Fibroblast of skin of right quadriceps (primary cell): Measurements from ENCODE around the gene TEX2.
A peak's percentile ranks its signal among the peaks of the same experiment; 100 is the strongest.
"Not testable (repeated sequence)": the region's sequence is repeated elsewhere in the genome, so short reads cannot be mapped to it uniquely, and the experiment has no call there.

Source experiments
- DNase-seq: peaks from one replicate; pipeline ENCODE4 v3.0.0-alpha.2; 2013

The TEX2 gene

GRCh38 chr17:64134216-64134970 lies 128.7 kb downstream of the TEX2 start:
- DNase-seq: no peak

GRCh38 chr17:64133546-64134215 lies 129.4 kb downstream of the TEX2 start:
- DNase-seq: peak; percentile 62

- DNase-seq: no peak
Observed at GRCh38 chr17:64131606-64132270, 131.3 kb downstream of the TEX2 start.

DNA sequence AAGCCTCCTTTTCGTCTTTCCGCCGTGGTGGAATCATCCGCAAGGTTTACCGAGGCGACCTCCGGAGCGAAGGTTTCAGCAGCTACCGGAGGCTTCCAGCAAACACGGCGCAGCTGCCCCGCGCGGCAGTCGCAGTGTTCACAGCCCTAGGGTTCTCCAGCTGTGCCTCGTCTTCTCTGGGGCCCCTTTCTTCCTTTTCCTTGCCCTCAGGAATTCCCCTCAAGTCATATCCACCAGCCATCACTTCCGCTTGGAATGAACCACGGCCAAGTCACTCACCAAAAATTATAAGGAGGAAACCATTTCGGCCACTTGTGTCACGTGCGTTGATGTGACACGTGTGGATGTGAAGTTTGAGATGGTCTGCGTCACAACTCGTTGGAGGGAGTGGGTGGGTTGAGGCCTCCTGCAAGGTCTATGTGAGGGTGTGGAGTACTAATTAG lies 132.5 kb downstream of the TEX2 start:
- DNase-seq: peak; percentile 66

DNA sequence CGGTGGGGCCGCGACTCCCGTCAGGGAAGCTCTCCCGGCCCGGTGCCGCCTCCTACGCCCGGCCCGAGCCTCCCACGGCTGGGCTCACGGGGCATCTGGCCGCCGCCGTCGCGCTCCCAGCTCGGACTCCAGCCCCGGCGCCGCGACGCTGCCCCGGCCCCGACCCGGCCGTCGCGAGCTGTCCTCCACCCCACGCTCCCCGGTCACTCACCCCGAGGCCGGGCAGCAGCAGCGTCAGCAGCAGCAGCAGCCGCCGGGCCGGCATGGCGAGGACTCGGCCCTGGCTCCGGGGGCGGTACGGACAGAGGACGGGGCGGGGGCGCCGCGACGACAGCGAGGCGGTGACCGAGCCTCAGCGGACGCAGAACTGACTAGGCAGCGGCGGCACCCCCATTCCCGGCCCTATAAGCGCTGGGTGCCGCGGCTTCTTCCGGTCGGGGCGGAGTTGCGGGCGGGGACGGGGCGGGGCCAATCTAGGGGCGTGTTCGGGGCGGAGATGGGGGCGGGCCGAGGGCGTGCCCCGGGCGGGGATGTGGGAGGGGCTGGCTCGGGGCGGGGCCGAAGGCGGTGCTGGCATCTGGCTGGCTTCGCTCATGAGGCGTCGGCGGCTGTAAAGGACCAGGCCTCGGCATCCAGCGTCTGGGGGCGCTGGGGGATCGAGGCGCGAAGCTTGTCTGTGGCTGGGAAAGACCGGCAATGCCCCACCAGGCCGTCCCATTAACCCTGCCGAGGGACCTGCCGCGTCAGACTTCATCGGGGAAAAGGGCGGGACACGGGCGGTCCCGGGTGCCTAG lies 133.1 kb downstream of the TEX2 start, which contains the start of gene ERN1:
TSS of gene ERN1 (minus strand) at position 380 of the 794 bp plus-strand sequence. CDS start at position 265, 115 bp downstream.
- DNase-seq: peak; percentile 93

DNA sequence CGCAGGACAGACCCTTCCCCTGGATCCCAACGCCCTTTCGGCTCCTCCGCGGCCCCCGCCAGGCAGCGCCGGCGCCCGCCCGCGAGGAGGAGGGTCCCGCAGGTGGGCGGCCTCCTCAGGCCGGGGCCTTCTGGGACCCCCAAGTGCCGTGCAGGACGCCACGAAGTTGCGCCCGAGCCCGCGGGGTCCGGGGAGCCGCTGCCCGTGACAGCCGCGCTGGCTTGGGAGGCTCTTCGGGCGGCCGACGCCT lies 133.6 kb downstream of the TEX2 start:
- DNase-seq: no peak

GRCh38 chr17:64128787-64129514 lies 134.1 kb downstream of the TEX2 start:
- DNase-seq: no peak

DNA sequence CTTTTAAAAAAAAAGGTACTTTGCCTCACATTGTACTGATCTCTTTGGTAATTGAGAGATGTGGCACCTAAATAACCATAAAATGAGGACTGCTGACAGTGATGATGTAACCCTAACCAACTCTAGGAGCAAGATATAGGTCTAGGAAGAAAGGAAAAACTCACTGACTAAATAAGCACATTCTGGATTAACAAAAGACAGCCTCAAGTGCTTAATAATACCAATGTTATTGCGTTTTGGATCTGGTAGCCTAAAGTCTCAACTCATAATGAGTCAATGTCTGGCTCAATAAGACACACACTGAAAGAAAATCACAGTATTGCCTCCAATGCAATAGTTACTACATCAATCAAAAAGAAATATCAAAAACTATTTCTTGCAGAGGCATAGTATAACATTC lies 136.1 kb downstream of the TEX2 start:
- DNase-seq: peak; percentile 32

GRCh38 chr17:64125937-64126336 lies 137.1 kb downstream of the TEX2 start:
- no peak for DNase-seq

DNA sequence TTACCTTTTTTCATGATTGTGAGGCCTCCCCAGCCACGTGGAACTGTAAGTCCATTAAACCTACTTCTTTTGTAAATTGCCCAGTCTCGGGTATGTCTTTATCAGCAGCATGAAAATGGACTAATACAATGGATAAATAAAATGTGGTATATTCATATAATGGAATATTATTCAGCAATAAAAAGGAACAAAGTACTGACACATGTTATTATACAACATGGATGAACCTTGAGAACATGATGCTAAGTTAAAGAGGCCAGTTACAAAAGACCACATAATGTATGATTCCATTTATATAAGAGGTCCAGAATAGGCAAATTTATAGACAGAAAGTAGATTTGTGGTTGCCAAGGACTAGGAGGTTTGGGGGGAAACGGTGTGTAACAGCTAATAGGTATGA lies 138.5 kb downstream of the TEX2 start:
- DNase-seq: no peak

- DNase-seq: no peak
Observed at GRCh38 chr17:64123114-64123513, 139.9 kb downstream of the TEX2 start.

DNA sequence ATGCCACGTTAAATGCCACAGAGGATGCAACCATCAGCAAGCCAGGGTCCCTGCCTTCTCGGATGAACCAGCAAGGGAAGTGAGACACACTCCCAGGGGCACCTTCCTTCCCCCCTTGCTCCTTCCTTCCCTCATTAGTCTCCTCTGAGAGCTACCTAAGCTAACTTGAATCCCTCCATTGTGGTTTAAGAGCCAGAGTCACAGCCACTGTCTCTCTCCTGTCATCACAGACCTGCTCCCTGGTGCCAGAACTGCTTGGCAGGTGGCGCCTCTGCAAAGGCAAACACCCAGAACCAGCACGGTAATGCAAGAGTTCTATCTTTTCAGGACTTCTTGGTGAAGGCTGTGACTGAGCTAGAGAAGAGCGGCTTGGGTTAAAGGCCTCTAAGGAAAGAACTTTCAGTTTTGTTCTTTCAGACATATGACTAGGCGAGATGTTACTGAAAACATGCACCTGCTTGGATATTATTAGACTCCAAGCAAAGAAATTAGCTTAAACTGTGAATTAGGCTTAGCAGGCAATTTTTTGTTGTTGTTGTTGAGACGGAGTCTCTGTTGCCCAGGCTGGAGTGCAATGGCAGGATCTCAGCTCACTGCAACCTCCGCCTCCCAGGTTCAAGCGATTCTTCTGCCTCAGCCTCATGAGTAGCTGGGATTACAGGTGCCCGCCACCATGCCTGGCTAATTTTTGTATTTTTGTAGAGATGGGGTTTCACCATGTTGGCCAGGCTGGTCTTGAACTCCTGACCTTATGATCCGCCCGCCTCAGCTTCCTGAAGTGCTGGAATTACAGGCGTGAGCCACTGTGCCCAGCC lies 141.9 kb downstream of the TEX2 start:
- not testable (repeated sequence) for DNase-seq

DNA sequence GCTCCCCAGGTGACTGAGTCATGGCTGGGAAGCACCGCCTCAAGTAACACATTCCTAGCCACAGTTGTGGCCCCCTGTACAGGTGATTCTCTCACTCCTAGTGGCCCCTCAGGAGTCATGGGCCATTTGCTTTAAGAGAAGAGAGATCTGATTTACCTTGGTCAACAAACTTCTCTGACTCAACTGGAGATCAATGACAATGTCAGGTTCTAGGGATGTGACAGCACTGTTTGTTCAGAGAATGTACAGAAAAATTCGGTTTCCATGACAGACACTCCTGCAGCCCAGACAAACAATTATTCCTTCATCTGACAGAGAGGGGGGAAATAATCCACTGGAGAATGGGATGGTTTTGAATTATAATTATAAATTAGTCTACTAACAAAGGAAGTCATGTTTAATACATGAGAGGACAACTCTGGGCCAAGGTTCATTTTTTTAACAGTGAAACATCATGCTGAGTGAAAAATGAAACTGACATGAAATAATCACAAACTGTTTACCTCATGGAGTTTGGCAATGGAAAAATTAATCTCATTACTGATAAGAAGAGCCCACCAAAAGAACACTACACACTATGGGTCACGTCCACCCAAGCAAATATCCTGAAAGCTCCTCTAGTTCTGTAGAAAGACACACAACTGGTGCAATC lies 142.8 kb downstream of the TEX2 start:
- no peak for DNase-seq

- peak; percentile 22 for DNase-seq
Observed at GRCh38 chr17:64117981-64118979, 144.8 kb downstream of the TEX2 start.

DNA sequence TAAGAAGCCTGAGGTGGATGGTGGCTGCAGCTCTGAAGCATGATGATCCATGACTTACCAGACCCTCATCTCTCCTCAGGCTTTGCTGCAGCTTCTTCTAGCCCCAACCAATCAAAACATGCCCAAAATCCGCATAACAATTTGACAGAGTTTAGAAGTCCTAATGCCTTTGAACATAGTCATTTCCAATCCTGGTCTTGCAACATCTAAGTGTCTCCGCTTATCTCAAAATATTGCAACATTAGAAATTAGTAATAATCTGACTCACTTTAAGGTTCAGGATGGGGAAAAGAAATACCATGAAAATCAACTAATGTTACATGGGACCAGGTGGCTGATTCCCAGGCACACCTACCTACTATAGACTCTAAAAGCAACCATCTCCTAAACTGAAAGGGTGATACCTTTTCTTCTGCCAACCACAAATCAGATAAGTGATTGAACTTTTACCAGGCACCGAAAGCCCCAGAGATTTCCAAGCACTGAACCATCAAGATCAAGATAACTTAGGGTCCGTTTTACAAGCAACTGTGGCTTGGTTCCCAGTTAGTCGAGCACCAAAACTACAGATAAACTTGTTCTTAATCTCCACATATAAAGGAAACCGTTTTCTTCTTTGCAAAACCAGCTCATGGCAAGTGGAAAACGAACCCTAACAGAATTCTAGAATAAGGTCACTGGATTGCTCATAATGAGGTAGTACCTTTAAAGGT lies 147.1 kb downstream of the TEX2 start:
- DNase-seq: peak; percentile 79

DNA sequence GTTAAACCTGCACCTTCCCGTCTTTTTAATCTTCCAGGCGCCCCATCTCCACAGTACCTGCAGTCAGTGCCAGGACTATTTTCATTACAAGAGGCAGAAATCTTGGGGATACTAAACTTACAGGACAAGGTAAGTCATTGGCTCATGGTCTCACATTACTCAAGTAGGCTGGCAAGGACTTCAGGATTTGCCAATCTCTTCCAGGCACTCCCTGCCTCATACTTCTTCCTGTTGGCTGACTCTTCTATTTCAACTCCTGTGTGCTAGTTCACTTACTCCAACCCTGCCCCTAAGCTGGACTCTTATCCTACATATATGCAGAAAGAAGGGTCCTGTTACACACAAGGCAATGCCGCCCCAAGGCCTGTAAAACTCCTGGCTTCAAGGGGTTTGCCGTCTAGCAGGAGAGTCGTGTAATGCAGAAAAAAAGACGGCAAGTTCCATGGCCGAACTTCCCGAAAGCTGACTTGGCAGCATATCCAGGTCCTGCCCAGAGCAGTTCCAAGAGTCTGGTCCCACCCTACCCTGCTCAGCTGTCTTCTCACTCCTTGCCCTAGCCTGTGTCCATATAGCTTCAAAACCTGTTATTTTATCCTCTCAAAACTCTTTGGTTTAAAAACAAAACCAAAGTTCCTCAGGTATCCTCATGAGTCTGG lies 147.9 kb downstream of the TEX2 start:
- DNase-seq: no peak

DNA sequence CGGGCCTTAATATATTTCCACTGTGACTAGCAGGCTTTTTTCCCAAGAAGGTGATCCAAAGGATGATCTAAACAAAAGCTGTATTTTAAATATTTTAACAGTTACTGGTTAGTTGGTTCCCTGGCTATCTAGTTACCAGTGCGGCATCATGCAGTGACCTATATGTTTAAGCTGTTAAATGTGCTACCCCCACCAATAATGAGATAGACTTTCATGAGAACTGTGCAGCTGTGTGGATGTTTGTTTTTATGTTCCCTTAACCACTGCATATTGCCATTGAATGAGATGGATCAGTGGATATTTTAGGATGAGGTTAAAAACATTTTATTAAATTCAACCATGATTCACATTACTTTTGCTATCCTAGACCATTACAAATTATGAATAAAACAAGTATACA lies 150.1 kb downstream of the TEX2 start:
- no peak for DNase-seq

DNA sequence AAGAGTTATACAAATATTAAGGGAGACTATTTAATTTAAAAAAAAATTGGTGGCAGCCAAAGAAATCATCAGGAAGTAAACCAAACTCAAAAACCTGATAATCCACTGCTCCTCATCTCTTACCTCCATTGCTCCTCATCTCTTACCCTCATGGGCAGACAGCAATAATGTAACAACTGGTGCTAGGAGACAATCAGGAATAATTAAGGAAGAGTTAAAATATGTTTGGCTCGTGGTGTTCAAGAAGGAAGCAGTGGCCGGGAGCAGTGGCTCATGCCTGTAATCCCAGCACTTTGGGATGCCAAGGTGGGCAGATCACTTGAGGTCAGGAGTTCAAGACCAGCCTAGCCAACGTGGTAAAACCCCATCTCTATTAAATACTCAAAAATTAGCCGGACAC lies 151.2 kb downstream of the TEX2 start:
- no peak for DNase-seq
